Smooth muscle cell (in vitro differentiated cells): ENCODE results near the gene TNS2. TPM values are rescaled to one million over a fixed set of nuclear protein-coding genes. Genes with fewer than 3 reads are reported as not detected.

ENCODE experiments used
- DNase-seq: peaks from one replicate; lab custom pipeline; 2025; ENCODE audit not compliant: unreplicated experiment; lab: John Stamatoyannopoulos, UW
- H2AFZ ChIP-seq: fragments of 200-600 bp; sonication (generic); 2 replicates; pipeline ENCODE4 v1.6.0; 2016; ENCODE audit warnings: antibody characterized with exemption, low read depth, mild to moderate bottlenecking
- H3F3A ChIP-seq: fragments of 200-600 bp; sonication (generic); 2 replicates; pipeline ENCODE4 v1.6.0; 2017; ENCODE audit warnings: antibody characterized with exemption, low read depth
- H3K27ac ChIP-seq: fragments of 200-600 bp; sonication (generic); 2 replicates; pipeline ENCODE4 v1.5.1; 2016; ENCODE audit warnings: low read depth, mild to moderate bottlenecking
- H3K27me3 ChIP-seq: fragments of 200-600 bp; sonication (generic); 2 replicates; pipeline ENCODE4 v1.6.1; 2016; ENCODE audit warnings: low read depth, mild to moderate bottlenecking
- H3K36me3 ChIP-seq: fragments of 200-600 bp; sonication (generic); 2 replicates; pipeline ENCODE4 v1.5.1; 2016; ENCODE audit warnings: low read depth
- H3K4me1 ChIP-seq: fragments of 200-600 bp; sonication (generic); 2 replicates; pipeline ENCODE4 v1.5.1; 2016; ENCODE audit warnings: low read depth
- H3K4me2 ChIP-seq: fragments of 200-600 bp; sonication (generic); 2 replicates; pipeline ENCODE4 v1.6.0; 2016; ENCODE audit warnings: mild to moderate bottlenecking
- H3K4me3 ChIP-seq: fragments of 200-600 bp; sonication (generic); 2 replicates; pipeline ENCODE4 v1.5.1; 2016; ENCODE audit warnings: mild to moderate bottlenecking
- H3K79me2 ChIP-seq: fragments of 200-600 bp; sonication (generic); 2 replicates; pipeline ENCODE4 v1.6.0; 2016; ENCODE audit warnings: low read depth, mild to moderate bottlenecking
- H3K9ac ChIP-seq: fragments of 200-600 bp; sonication (generic); 2 replicates; pipeline ENCODE4 v1.6.0; 2016; ENCODE audit warnings: low read depth
- H3K9me3 ChIP-seq: fragments of 200-600 bp; sonication (generic); replicated peaks from 2 replicates; pipeline ENCODE4 v1.5.1; 2016; ENCODE audit warnings: low read depth
- H4K20me1 ChIP-seq: fragments of 200-600 bp; sonication (generic); 2 replicates; pipeline ENCODE4 v1.6.0; 2016; ENCODE audit warnings: low read depth
- CTCF ChIP-seq: fragments of 200-600 bp; sonication (generic); IDR thresholded peaks from 2 replicates; pipeline ENCODE4 v1.5.1; 2017; ENCODE audit warnings: borderline replicate concordance, mild to moderate bottlenecking, antibody characterized with exemption; ENCODE audit not compliant: insufficient read depth, poor library complexity, severe bottlenecking
- WGBS: methylation state at CpG from one replicate; pipeline ENCODE4 v1.1.7; 2016; ENCODE audit warnings: low lambda C conversion rate; 5-methylcytosine and 5-hydroxymethylcytosine counted together
- polyA plus RNA-seq: library from polyadenylated mRNA; unstranded; fragments of >200 nt; fragmentation: Nextera tagmentation; extraction: Ambion mirVana; gene quantifications from 2 replicates; pipeline ENCODE4 v1.2.1, GENCODE V29; 2016
- total RNA-seq: library from RNA; depleted of rRNA; stranded (reverse); fragments of >200 nt; gene quantifications from 2 replicates; pipeline ENCODE4 v1.2.3, GENCODE V29; 2014

The TNS2 gene
- total and polyA plus RNA-seq, 2 experiments from 2014 or later, result 9.3 to 17.4 TPM

- Histone ChIP-seq H3K4me1 (peaks cover 31% of the 10 kb centered on the region), H3K79me2 (no peaks in the 10 kb centered on the region), H3K4me2 (no peak overlapping the region), H3F3A (peaks cover 17% of the 10 kb centered on the region), H2AFZ (no peak overlapping the region), H3K27ac (no peak overlapping the region), H3K36me3 (no peaks in the 10 kb centered on the region), H3K4me3 (no peak overlapping the region), H4K20me1 (no peaks in the 10 kb centered on the region), H3K9me3 (no peaks in the 10 kb centered on the region), H3K27me3 (no peaks in the 10 kb centered on the region), H3K9ac (no peak overlapping the region)
- 81% methylated on average over 13 of the region's 13 CpGs for WGBS
- no peak for TF ChIP-seq CTCF
- DNase-seq, result no peak
Measured at GRCh38 chr12:53100466-53101151, 50.7 kb downstream of the TNS2 start.

GRCh38 chr12:53101266-53101665, 51.4 kb downstream of the TNS2 start:
- H4K20me1 ChIP-seq, result no peaks in the 10 kb centered on the region
- no peak overlapping the region for H3K27ac ChIP-seq
- no peak overlapping the region for H3K9ac ChIP-seq
- no peaks in the 10 kb centered on the region for H3K36me3 ChIP-seq
- TF ChIP-seq CTCF, result no peak
- DNase-seq, result no peak
- WGBS, result 89% methylated on average over 7 of the region's 7 CpGs
- H3K9me3 ChIP-seq, result no peaks in the 10 kb centered on the region
- peaks cover 11% of the 10 kb centered on the region for H3F3A ChIP-seq
- H3K4me2 ChIP-seq, result no peak overlapping the region
- H2AFZ ChIP-seq, result no peak overlapping the region
- H3K79me2 ChIP-seq, result no peaks in the 10 kb centered on the region
- H3K27me3 ChIP-seq, result no peaks in the 10 kb centered on the region
- H3K4me1 ChIP-seq, result peaks cover 26% of the 10 kb centered on the region
- H3K4me3 ChIP-seq, result no peak overlapping the region

- H3K4me2 ChIP-seq, result no peak overlapping the region
- no peak for TF ChIP-seq CTCF
- H3K27me3 ChIP-seq, result no peaks in the 10 kb centered on the region
- H2AFZ ChIP-seq, result no peak overlapping the region
- no peak overlapping the region for H3K4me3 ChIP-seq
- H3K9ac ChIP-seq, result no peak overlapping the region
- H3K9me3 ChIP-seq, result no peaks in the 10 kb centered on the region
- no peaks in the 10 kb centered on the region for H3K36me3 ChIP-seq
- no peak for DNase-seq
- peaks cover 6% of the 10 kb centered on the region for H3F3A ChIP-seq
- WGBS, result 90% methylated on average over 12 of the region's 12 CpGs
- H3K4me1 ChIP-seq, result peaks cover 17% of the 10 kb centered on the region
- no peaks in the 10 kb centered on the region for H4K20me1 ChIP-seq
- H3K79me2 ChIP-seq, result no peaks in the 10 kb centered on the region
- no peak overlapping the region for H3K27ac ChIP-seq
Measured at GRCh38 chr12:53101931-53102781, 52.3 kb downstream of the TNS2 start.
